Measurements from ENCODE around the gene SOHLH1.

Gene SOHLH1

GRCh38 chr9:135655317-135655716, 44.0 kb downstream of the SOHLH1 start:
- no peak for DNase-seq

- no peak for DNase-seq
Measured at GRCh38 chr9:135650408-135650807, 48.9 kb downstream of the SOHLH1 start.

- no peak for DNase-seq
Measured at GRCh38 chr9:135649508-135649907, 49.8 kb downstream of the SOHLH1 start.

GRCh38 chr9:135648494-135649410, 50.5 kb downstream of the SOHLH1 start:
- DNase-seq: no peak

GRCh38 chr9:135647884-135648283, 51.4 kb downstream of the SOHLH1 start:
- DNase-seq: no peak

- DNase-seq: no peak
Measured at GRCh38 chr9:135644631-135645218, 54.6 kb downstream of the SOHLH1 start.
